CMK (cell line): ENCODE measurements around the gene FANCB.

Experiments
- DNase-seq: peaks from one replicate; pipeline ENCODE4 v3.0.0-alpha.2; 2010; ENCODE audit warnings: low read depth

Gene FANCB

DNA sequence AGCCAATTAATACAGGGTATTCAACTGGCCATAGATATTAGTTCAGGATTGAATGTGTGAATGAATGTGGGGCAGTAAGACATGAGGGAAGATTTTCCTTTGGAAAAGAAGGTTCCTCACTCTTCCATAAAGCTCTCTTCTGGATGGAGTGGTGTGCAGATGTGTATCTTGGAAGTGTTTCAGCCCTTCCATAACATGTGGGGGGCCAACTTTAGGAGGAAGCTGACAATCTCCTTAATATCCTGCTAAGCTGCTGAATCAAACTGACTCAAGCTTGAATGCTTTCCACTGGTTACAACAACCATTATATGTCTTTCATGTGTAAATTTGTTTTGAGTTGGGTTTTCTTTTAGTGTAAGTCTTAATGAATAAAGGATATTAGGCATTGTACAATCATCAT lies 40.3 kb downstream of the FANCB start:
- DNase-seq: no peak

DNA sequence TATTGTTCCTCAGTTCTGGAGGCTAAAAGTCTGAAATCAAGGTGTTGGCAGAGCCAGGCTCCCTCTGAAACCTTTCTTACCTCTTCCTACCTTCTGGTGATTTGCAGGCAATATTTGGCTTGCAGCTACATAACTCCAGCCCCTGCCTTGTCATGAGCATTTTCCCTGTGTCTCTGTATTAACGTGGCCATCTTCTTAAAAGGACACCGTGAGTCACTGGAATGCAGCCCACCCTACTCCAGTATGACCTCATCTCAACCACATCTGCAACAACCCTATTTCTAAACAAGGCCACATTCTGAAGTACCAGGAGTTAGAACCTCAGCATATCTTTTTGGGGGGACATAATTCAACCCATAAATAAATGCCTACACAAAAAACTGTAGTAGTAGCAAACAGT lies 40.7 kb downstream of the FANCB start:
- DNase-seq: no peak

DNA sequence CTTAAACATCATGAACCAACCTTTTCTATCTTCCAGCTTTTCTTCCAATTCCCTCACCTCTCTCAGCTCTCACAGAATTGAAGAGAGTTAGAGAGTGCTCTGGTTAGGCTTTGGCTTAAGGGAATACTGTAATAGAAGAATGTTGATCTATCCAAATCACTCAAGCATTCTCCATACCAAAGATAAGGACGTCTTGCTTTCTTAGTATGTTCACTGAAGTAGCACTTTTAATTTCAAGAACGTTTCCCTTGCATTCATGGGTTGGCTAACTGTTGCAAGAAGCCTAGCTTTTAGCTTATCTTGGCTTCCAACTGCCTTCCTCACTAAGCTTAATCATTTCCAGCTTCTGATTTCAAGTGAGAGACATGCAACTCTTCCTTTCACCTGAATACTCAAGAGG lies 43.2 kb downstream of the FANCB start:
- DNase-seq: no peak

DNA sequence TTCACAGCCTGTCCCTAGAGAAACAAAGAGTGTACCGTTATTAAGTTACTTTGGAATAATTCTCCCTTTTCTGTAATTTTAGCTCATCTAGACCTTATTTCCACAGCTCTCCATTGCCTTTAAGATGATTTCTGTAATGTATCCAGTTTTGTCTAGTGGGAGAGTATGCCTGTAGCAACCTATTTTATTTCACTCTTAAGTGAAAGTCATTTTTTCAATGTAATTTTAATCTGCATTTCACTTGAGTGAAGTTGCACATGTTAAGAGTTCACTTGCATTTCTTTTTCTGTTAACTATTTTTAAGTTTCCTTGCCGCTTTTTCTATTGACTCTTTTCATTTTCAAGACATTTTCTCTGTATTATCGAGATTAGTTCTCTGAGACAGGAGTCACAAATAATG lies 46.5 kb downstream of the FANCB start:
- DNase-seq: no peak

DNA sequence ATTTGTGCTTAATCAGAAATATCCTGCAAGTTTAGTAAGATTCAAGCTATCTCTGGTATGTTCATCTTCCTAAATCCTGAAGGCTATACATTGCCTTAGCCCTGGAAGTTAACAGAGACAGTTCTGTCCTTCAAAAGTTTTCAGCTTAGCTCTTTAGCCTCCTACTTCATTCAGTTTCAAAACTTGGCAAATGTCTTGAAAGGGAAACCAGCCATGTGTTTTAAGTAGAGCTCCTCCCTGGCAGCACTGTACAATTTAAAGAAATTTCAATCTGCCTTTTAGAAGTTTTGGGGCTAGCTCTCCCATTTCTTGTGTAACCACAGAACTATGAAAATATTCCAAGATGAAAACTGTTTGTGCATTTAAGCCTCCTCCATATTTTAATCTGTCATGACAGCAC lies 47.0 kb downstream of the FANCB start:
- no peak for DNase-seq

DNA sequence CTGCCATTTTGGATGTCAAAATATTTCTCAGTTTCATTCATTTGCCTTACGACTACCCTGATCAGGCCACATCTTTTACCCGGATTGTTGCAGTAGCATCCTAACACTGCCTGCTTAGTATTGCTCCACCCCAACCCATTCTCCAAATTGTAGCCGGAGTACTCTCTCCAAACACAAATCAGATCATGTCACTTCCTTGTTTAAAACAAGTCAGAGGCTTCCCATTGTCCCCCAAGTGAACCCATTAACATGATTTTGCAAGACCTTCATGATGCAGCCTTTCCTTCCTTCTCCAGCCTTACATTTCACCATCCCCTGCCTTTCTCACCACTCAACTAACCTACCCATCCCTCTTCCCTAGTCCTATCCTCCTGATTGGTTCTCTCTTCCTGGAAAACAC lies 53.1 kb downstream of the FANCB start:
- no peak for DNase-seq

DNA sequence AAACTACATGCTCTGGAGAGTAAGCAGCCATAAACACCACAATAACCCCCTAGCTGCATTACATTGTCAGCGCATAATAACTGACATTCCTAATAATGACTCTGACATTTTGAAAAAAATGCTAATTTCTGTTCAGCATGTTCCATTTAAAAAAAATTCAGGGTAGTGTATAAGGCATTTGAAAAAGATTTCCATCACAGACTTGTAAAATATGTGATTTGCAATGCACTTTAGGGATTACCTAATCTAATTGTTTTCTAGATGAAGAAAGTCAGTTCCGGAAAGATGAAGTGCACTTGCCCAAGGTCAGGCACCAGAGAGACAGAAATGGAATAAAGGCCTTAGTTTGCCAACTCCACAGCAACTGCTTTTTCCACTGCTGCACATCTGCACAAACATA lies 55.3 kb downstream of the FANCB start:
- DNase-seq: no peak

DNA sequence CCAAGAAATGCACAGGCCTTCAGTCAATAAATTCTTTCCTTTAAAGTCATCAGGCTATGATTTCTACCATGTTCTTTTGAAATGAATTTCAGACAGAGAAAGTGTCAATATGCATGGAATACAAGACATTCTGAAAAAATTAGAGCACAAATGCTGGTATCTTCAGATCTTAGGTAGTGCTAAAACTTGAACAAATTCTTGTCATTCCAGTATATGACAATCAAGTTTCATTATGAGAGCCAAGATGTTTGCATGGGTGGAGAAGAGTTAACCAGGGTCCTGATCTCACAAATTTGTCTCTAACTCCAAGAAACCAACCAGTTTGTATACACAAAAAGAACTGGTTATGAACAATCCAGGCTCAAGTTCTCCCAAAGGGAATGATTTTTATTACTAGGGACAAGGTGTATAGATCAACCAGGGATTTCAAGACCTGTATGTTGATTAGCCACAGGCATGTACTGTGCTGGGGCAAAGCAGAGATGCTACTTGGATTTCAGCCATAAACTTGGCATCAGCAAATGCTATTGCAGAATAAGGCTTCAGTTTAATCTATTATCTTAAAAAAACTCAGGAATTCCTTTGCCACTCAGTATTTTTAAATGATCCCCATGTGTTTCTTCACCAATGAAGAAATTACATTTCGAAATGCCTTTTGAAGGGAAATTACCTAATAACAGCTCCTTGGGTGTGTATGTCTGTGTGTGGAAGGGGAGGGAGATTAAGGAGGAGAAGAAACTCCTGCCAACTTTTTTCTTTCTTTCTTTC lies 69.7 kb downstream of the FANCB start:
- DNase-seq: no peak

DNA sequence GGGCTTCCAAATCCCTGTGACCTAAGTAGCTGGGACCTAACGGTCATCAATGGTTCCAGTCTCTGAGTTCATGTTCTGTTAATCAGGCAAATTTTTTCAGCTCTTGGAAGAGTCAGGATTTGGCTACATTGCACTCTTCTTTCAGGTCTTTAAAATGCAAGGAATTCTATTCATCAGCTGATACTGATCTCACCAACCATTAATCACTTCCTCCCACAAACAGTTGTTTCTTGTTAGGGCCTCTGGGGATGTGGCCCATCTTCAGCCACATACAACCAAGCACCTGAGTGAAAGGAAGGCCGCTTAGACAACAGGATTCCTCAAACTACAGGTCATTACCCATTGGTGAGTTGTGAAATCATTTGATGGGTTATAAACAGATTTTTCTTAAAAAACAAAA lies 71.7 kb downstream of the FANCB start:
- no peak for DNase-seq

DNA sequence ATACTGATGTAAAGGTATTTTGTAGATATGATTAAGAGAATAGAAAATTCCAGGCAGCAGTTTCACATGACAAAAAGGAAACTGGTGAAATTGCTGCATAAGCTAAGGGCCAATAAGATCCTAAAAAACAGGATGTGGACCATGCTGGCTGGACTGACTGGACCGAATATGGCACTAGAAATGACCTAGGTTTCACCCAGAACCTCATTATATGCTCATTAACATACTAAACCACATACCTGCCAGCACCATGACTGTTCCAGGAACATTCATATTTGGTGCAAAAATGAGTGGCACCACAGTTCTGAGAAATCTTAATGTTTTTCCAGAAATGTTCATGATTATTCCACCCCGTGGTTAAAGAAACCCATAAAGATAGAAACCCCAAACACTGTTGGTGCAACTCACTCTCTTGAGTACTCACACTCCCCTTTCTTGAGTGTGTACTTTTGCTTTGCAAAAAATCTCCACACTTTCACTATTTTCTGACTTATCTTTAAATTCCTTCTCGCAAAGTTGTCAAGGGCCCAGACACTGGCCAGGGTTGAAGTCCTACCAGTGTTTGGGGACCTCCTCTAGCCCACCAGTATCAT lies 74.0 kb downstream of the FANCB start:
- no peak for DNase-seq
